Measurements from ENCODE around the gene DHRS1. TPM values are rescaled to one million over a fixed set of nuclear protein-coding genes. Genes with fewer than 3 reads are reported as not detected.

DHRS1 gene
- total and polyA plus RNA-seq, 9 of the 15 experiments (the other 6 are each of a cell fraction or from before 2014, with no cell fraction given) = 7.3 to 33.6 (median 13.3) TPM

GRCh38 chr14:24311837-24312615 is 12.4 kb upstream of the DHRS1 start:
- FAIRE-seq (no peak), DNase-seq (ENCODE audit: extremely low read depth in 1 of 4, low spot score in 3 of 4) (no peak), ATAC-seq (no peak)
- Histone ChIP-seq H3K9me1 (ENCODE audit: control insufficient read depth, insufficient read depth, low read length) (no peaks in the 10 kb centered on the region), H3K9ac (ENCODE audit: insufficient read depth in 1 of 2, low read depth in 2 of 2, low read length in 2 of 2) (no peak overlapping the region), H3K79me2 (ENCODE audit: control insufficient read depth, insufficient read depth, low read length) (no peaks in the 10 kb centered on the region), H3K36me3 (ENCODE audit: control insufficient read depth, insufficient read depth, low read length) (peaks cover 28% of the 10 kb centered on the region; the same call in 2 of the 3 replicates), H3K4me3 (no peak overlapping the region), H3K9me3 (replicated peaks; ENCODE audit: control insufficient read depth, insufficient read depth, low read depth, low read length) (no peaks in the 10 kb centered on the region), H3K27ac (ENCODE audit: extremely low read depth, low read depth, low read length) (no peak overlapping the region), H2AFZ (ENCODE audit: low read depth, low read length) (no peak overlapping the region), H3K27me3 (ENCODE audit: control insufficient read depth in 2 of 2, insufficient read depth in 2 of 2, low read length in 2 of 2) (no peaks in the 10 kb centered on the region), H3K4me2 (ENCODE audit: insufficient read depth, low read length) (no peak overlapping the region), H3K4me1 (replicated peaks in 1 of 2; ENCODE audit: control insufficient read depth in 2 of 2, insufficient read depth in 2 of 2, low read length in 2 of 2) (peaks cover 19 to 21% of the 10 kb centered on the region in 2 experiments), H4K20me1 (replicated peaks; ENCODE audit: control insufficient read depth, insufficient read depth, low read length) (no peaks in the 10 kb centered on the region)
- POLR2A ChIA-PET = interaction anchor here (0.6 kb wide), 1 partner anchor 164 kb away, joined by 4 read pairs; no protein-coding TSS in a partner anchor
- 100% methylated on average over 1 of the region's 1 CpG for WGBS (ENCODE audit: insufficient coverage, low coverage, missing lambda C conversion rate)
- BruUV-seq (replicated peaks) = no TSS peak
- in situ Hi-C loops (cut with MboI) (no loop called here), intact Hi-C loops (cut with micrococcal nuclease) (no loop called here)
- CTCF ChIA-PET (ENCODE audit: low intra/inter-chr PET ratio) = no interaction called here
- TF ChIP-seq NFATC3 (IDR thresholded peaks at IDR 0.05) (no peak), ZNF24 (IDR thresholded peaks at IDR 0.05) (no peak), CTCFL (IDR thresholded peaks at IDR 0.05; ENCODE audit: borderline replicate concordance, insufficient read depth, low read depth, low read length, poor library complexity, severe bottlenecking) (no peak), KLF1 (tag; IDR thresholded peaks at IDR 0.05) (no peak), ZNF3 (CRISPR knock-in tag; IDR thresholded peaks at IDR 0.05) (no peak), CHAMP1 (IDR thresholded peaks at IDR 0.05) (no peak), ZNF668 (CRISPR knock-in tag; IDR thresholded peaks at IDR 0.05) (no peak), JUNB (CRISPR knock-in tag; conservative IDR thresholded peaks at IDR 0.05) (no peak), EZH2 (IDR thresholded peaks at IDR 0.05; ENCODE audit: borderline replicate concordance, low read depth, low read length) (no peak), ATF7 (IDR thresholded peaks at IDR 0.05) (no peak)

Data from K562 (cell line).